Ovary (tissue), 3 donors: ENCODE results near the gene ABCA2.

ENCODE experiments used
- CTCF ChIP-seq, 3 donors: fragments of 450-650 bp in 2 of 3; fragments of 200-600 bp in 1 of 3; IDR thresholded peaks; one replicate each; pipeline versions ENCODE4 v1.5.1 to v1.8.0; 2016 to 2022; ENCODE audit warnings: antibody characterized with exemption in 3 of 3, mild to moderate bottlenecking in 1 of 3
- EP300 ChIP-seq: sonication (generic); formaldehyde crosslinking; IDR thresholded peaks from one replicate; pipeline ENCODE4 v1.6.1; 2017; ENCODE audit warnings: antibody characterized with exemption
- POLR2A ChIP-seq: fragments of 450-650 bp; IDR thresholded peaks from one replicate; pipeline ENCODE4 v1.6.1; 2017; ENCODE audit warnings: antibody characterized with exemption, mild to moderate bottlenecking, moderate library complexity
- donor health status: DM: no; HTN: no; CAD: no.

DNA sequence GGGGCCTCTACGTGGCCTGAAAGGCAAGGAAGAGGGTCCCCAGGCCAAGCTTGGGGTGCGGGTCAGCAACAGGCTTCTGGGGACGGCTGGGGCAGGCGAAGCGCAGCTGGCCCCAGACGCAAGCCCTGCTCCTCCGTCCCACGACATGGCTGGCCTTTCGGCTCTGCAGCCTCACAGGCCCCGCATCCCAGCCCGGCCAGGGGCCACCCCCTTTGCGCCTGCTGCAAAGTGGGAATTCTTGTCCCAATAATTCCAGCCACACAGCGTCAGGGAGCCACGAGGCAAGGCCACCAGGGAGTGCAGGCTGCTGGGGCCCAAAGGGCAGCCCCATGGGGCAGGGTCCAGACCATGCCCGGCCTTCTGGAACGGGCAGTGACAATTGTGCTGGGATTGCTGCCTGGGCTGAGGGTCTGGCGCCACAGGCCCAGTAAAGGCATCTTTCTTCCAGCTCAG is 26.9 kb upstream of the ABCA2 start:
- TF ChIP-seq POLR2A (no peak), CTCF (IDR thresholded peaks at IDR 0.05) (no peak), EP300 (no peak)
